Limb (tissue), 2 donors: ENCODE data around the gene WDR17.
"Not testable (repeated sequence)": the region's sequence is repeated elsewhere in the genome, so short reads cannot be mapped to it uniquely, and the experiment has no call there.

Source experiments
- DNase-seq, 2 donors: peaks; one replicate each; pipeline ENCODE4 v3.0.0-alpha.2; 2016; ENCODE audit errors: extremely low spot score in 2 of 2

WDR17 gene

DNA sequence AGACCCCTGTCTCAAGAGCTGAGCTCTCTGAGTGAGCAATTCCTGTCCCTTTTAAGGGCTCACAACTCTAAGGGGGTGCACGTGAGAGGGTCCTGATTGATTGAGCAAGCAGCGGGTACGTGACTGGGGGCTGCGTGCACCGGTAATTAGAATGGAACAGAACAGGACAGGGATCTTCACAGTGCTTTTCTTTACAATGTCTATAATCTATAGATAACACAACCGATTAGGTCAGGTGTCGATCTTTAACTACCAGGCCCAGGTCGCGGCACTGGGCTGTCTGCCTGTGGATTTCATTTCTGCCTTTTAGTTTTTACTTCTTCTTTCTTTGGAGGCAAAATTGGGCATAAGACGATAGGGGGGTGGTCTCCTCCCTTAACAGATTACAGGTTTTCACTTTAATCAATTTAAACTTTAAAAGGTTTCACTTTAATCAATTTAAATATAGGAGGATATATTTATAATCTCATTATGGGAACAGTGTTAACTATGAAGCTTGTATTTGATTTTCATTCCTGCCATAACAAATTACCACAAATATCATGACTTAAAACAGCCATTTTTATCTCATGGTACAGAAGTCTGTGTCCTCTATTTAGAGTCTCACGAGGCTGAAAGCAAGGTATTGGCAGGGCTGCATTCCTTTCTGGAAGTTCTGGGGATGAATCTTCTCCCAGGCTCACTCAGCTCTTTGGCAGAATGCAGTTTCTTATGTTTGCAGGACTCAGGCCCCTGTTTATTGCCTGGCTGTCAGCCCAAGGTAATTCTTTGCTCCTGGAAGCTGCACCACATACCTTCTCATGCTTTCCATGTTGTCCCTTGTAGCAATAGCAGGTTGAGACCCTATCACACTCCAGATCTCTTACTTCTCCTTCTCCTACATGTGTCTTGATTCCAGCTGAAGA lies 124.5 kb downstream of the WDR17 start:
- no peak for DNase-seq

DNA sequence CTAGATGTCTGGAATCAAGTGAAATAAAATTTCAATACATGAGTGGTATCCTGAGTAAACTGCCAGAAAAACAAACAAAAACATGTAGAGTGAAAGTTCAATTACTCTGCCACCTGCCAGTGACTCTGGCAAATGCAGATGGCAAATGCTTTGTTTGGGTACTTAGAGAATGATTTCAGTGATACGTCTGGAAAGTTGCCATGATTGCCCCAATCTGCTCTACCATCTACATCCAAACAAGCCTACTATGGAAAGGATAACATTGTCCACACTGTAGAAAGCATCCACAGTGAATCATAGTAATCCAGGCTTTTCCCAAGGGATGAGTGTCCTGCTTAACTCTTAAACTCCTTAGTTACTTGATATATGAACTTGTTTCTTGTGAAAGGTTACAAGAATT lies 126.3 kb downstream of the WDR17 start:
- DNase-seq, result no peak

GRCh38 chr4:176193126-176193525 lies 127.5 kb downstream of the WDR17 start:
- no peak for DNase-seq

GRCh38 chr4:176193938-176194337 lies 128.3 kb downstream of the WDR17 start:
- no peak for DNase-seq

- DNase-seq, result peak; percentile 95 to 96
Measured at GRCh38 chr4:176195184-176195978, 129.7 kb downstream of the WDR17 start, which contains the start of gene SPATA4. SPATA4 (minus strand) TSS chr4:176195585; CDS start chr4:176195562, 23 bp downstream.

DNA sequence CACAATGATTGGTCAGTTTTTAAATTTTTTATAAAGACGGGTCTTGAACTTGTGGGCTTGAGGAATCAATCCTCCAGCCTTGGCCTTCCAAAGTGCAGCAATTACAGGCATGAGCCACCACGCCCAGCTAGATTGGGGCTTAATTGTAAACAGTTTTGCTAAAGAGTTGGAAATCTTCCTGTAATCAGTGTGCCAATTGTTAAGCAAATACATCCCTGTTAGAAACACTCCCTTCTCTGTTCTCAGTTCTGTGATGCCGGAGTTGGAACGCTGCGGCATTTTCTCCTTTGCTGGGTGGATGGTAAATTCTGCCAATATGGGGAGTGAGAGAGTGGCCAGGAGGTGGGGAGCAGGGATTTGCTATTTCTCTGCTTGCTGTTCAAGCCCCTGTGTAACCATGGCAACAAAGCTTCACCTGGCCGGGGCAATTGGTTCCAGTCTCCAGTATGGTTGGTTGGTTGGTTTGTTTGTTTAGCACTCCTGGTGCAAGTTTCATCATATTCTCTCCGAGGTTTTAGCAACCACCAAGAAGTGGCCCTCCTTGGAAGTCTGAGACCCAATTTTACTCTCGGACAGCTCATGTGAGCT lies 132.8 kb downstream of the WDR17 start:
- DNase-seq, result no peak

DNA sequence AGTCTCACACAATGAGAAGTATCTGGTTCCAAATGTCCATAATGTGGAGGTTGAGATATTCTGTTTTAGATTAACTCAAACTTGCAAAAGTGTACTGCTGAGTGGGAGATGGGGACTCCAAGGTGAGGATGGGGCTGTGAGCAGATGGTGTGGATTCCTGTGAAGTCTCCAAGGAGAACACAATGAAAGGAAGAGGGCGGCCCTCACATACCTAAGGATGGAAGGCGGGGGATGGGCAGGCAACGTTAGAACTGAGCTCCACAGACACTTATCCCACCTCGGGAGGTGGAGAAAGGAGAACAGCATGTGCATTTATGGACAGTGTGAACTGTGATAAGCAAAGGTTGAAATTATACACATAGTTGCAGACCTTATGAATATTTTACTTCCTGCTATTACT lies 139.7 kb downstream of the WDR17 start:
- no peak for DNase-seq

DNA sequence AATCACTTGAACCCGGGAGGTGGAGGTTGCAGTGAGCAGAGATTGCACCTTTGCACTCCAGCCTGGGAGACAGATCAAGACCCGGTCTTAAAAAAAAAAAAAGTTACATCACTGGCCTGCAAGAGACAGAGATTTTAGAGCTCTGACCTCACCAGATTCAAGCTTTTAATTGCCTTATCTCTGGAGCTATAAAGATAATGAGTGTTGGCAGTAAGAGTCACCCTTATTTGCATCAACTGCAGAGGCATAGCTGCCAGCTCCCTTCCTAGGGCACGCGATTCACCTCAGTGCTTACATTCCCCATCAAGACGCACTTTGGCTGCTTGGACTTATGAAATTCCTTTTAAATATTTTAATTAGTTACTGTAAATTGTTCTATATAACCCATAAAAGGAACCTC lies 142.2 kb downstream of the WDR17 start:
- DNase-seq, result no peak

DNA sequence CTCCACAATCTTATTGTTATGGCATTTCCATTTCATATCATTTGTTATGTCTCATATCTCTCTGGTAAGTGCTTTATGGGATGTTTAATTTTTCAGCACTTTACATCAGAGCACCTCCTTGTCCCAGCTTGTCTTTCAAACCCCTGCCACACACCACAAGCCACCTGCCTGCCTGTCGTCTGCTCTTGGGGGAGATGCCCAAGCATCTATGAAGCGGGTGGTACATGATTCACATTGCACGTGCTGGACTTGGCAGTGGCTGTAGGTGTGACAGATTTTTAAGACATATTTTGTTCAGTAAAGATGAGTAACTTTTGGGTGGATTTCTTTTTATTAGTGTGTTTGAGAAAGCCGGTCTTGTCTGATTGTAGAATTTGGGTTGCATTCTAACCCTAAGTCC lies 143.9 kb downstream of the WDR17 start:
- DNase-seq, result no peak

GRCh38 chr4:176210101-176210500 lies 144.5 kb downstream of the WDR17 start:
- no peak for DNase-seq

DNA sequence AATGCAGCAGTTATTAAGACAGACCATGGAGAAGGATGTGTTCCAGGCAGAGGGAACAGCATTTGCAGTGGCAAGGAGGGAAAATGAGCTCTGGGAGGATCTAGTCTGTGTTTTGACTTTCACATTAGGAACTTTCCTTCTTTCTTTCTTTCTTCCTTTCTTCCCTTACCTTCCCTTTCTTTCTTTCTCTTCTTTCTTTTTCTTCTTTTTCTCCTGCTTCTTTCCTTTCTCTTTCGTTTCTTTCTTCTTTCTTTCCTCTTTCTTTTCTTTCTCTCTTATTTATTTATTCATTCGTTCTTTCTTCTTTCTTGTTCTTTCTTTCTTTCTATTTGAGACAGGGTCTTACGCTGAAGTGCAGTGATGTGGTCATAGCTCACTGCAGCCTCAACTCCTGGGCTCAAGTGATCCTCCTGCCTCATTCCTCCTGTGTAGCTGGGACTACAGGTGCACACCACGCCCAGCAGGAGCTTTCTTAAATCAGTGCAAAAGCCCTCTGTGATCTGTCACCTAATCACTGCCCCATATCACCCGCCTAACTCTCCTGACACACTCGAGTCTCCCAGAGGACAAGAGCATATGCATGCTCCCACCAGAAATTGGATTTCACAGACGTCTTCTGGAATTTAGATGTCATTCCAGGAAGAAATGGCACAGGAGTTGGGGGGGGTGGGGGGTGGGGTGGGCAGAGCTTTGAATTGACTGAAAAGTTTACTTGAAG lies 145.1 kb downstream of the WDR17 start:
- no peak for DNase-seq

- not testable (repeated sequence) for DNase-seq
Measured at GRCh38 chr4:176212351-176212750, 146.7 kb downstream of the WDR17 start.

DNA sequence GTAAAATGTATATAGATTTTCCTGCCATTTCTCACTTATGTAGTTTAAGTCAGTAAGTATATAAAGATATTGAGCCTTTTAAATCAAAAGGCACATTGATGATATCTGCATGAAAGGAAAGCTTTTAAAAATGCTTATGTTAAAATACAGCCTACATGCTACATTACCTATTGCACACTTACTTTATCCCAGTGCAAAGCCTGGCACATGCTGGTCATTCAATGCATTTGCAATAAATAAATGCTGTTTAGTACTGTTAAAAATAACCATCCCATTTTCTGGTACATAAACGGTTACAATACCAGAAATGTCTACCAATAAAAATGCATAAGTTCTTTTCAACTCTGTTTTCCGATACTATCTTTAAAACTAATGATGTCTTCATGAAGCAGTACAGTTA lies 151.9 kb downstream of the WDR17 start:
- no peak for DNase-seq

DNA sequence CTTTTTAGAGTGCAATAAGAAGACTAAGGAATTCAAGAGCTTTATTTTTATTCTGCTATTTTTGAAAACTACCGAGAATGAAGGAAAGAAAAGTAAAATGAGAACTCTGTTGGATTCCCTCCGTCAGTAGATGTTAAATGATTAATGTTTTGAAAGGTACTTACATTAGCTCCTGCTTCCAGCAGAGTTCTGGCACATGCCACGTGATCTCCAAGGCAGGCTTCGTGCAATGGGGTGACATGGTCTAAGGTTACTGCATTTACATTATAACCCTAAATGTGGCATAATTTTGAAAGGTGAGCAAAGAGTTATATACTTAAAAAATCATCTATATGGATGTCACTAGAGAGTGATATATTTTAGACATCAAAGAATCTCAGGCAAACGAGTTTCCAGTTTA lies 156.5 kb downstream of the WDR17 start:
- DNase-seq, result no peak

GRCh38 chr4:176223561-176223960 lies 157.9 kb downstream of the WDR17 start:
- no peak for DNase-seq

GRCh38 chr4:176226736-176227135 lies 161.1 kb downstream of the WDR17 start:
- DNase-seq, result no peak

GRCh38 chr4:176229645-176230044 lies 164.0 kb downstream of the WDR17 start:
- DNase-seq, result no peak
